Transverse colon (tissue), 4 donors: ENCODE results near the gene MBD5. TPM values are rescaled to one million over a fixed set of nuclear protein-coding genes. Genes with fewer than 3 reads are reported as not detected.

ENCODE experiments used
- DNase-seq: peaks from one replicate; pipeline ENCODE4 v3.0.0-alpha.2; 2019
- H3K27ac ChIP-seq, 4 donors: fragments of 200-600 bp; sonication (generic); 2 replicates each; pipeline ENCODE4 v1.5.1; 2016 to 2018; ENCODE audit warnings: inconsistent platforms in 4 of 4
- H3K27me3 ChIP-seq: fragments of 200-600 bp; sonication (generic); 2 replicates; pipeline ENCODE4 v1.5.1; 2017; ENCODE audit warnings: inconsistent platforms
- H3K36me3 ChIP-seq, 4 donors: fragments of 200-600 bp; sonication (generic); 2 replicates each; pipeline ENCODE4 v1.5.1; 2017 to 2019; ENCODE audit warnings: inconsistent platforms in 4 of 4
- H3K4me1 ChIP-seq, 4 donors: fragments of 200-600 bp; sonication (generic); 2 replicates each; pipeline ENCODE4 v1.5.1; 2017 to 2020; ENCODE audit warnings: inconsistent platforms in 4 of 4
- H3K4me3 ChIP-seq, 4 donors: fragments of 200-600 bp; sonication (generic); 1 replicate in 1 of 4; 2 replicates in 3 of 4; pipeline versions ENCODE4 v1.5.1 to v1.6.1; 2017 to 2019; ENCODE audit warnings: inconsistent platforms in 4 of 4
- H3K9me3 ChIP-seq, 2 donors: fragments of 200-600 bp; sonication (generic); 2 replicates each; pipeline ENCODE4 v1.5.1; 2017 to 2019; ENCODE audit warnings: inconsistent platforms in 2 of 2
- EP300 ChIP-seq: sonication (generic); formaldehyde crosslinking; IDR thresholded peaks from one replicate; pipeline ENCODE4 v1.6.1; 2017; ENCODE audit warnings: antibody characterized with exemption, low read depth
- POLR2A ChIP-seq: fragments of 450-650 bp; IDR thresholded peaks from one replicate; pipeline ENCODE4 v1.6.1; 2016; ENCODE audit warnings: antibody characterized with exemption, mild to moderate bottlenecking, moderate library complexity
- POLR2AphosphoS5 ChIP-seq, 3 donors: sonication (generic); formaldehyde crosslinking; IDR thresholded peaks; one replicate each; pipeline ENCODE4 v1.6.1; 2016; ENCODE audit warnings: antibody characterized with exemption in 3 of 3
- WGBS, 2 donors: methylation state at CpG; one replicate each; pipeline ENCODE4 v1.1.5; 2018; ENCODE audit warnings: low coverage in 1 of 2; 5-methylcytosine and 5-hydroxymethylcytosine counted together
- in situ Hi-C, 4 donors: fragments of 200-750 bp; cut with MboI; loops; one replicate each; pipeline versions ENCODE4 v1.15.0 to v1.15.1; 2017; ENCODE audit warnings: low sequenced_read_pairs in 3 of 4, low pct_ligation_motif_present in 1 of 4, low pct_unique_long_range_greater_than_20kb in 1 of 4
- intact Hi-C: fragments of 100-400 bp; cut with DNase I; formaldehyde crosslinking; loops from one replicate; pipeline ENCODE4 v1.15.1; 2023; ENCODE audit warnings: low total_unique reads
- total RNA-seq, 4 donors: library from RNA; depleted of rRNA; stranded (reverse); fragments of >200 nt; gene quantifications; one replicate each; pipeline ENCODE4 v1.1.0, GENCODE V29; 2016
- TF ChIP-seq, protein P1 (sequence below), 5 experiments: fragments of 200-600 bp in 3 of 5; fragments of 450-650 bp in 2 of 5; sonication (generic) in 3 of 5; IDR thresholded peaks; 1 replicate in 2 of 5; 2 replicates in 3 of 5; pipeline ENCODE4 v1.5.1; 2016 to 2017; ENCODE audit warnings: antibody characterized with exemption in 5 of 5, inconsistent platforms in 3 of 5, mild to moderate bottlenecking in 2 of 5, moderate library complexity in 1 of 5

MBD5 gene
- total RNA-seq, 4 donors from 2014 or later: 29.9 to 67.3 (median 52.6) TPM

DNA sequence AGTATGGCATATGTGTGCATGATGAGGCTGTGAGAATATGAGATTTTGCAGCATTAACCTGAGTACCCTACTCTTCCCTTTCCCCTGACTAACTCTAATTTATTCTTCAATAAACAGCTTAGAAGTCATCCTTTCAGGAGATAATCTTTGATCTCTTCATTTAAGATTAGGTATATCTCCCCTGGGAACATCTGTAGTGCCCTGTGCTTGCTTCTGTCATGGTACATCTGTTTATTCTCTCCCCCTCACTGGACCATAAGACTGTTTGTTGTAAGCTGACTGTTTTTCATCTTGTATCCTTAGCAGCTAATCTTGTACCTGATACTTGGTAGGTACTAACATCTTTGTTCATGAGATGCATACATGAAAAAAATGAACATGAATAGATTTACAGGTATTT is 83.1 kb downstream of the MBD5 start:
- Histone ChIP-seq H3K27me3 (no peaks in the 10 kb centered on the region), H3K36me3 (no peaks in the 10 kb centered on the region), H3K27ac (no peak overlapping the region), H3K4me3 (no peak overlapping the region), H3K4me1 (no peaks in the 10 kb centered on the region), H3K9me3 (no peaks in the 10 kb centered on the region)
- intact Hi-C loops (no loop called here), in situ Hi-C loops (no loop called here)
- DNase-seq: no peak
- TF ChIP-seq, protein P1, sequence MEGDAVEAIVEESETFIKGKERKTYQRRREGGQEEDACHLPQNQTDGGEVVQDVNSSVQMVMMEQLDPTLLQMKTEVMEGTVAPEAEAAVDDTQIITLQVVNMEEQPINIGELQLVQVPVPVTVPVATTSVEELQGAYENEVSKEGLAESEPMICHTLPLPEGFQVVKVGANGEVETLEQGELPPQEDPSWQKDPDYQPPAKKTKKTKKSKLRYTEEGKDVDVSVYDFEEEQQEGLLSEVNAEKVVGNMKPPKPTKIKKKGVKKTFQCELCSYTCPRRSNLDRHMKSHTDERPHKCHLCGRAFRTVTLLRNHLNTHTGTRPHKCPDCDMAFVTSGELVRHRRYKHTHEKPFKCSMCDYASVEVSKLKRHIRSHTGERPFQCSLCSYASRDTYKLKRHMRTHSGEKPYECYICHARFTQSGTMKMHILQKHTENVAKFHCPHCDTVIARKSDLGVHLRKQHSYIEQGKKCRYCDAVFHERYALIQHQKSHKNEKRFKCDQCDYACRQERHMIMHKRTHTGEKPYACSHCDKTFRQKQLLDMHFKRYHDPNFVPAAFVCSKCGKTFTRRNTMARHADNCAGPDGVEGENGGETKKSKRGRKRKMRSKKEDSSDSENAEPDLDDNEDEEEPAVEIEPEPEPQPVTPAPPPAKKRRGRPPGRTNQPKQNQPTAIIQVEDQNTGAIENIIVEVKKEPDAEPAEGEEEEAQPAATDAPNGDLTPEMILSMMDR (IDR thresholded peaks at IDR 0.05): no peak
- TF ChIP-seq POLR2A: no peak
- TF ChIP-seq EP300: no peak
- TF ChIP-seq POLR2AphosphoS5 (IDR thresholded peaks at IDR 0.05): no peak

DNA sequence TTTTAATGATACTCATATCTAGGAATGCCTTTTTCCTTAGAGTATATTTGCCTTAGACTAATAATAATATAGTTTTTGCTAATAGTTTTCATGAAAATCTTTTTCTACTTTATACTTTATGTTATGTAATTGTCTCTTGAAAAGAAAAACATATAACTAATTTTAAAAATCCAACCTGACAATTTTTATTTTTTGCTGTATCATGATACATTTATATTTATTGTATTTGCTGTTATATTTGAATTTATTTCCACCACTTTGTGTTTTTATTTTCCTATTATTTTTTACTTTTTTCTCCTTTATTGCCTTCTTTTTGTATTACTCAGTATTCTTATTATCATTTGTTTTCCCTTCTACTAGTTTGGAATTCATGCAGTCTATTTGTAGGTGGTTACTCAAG is 85.4 kb downstream of the MBD5 start:
- in situ Hi-C loops: no loop called here
- no peak for TF ChIP-seq POLR2AphosphoS5 (IDR thresholded peaks at IDR 0.05)
- TF ChIP-seq POLR2A: no peak
- TF ChIP-seq EP300: no peak
- TF ChIP-seq, protein P1 (IDR thresholded peaks at IDR 0.05): no peak
- Histone ChIP-seq H3K9me3 (no peaks in the 10 kb centered on the region), H3K27ac (no peak overlapping the region), H3K4me3 (no peak overlapping the region), H3K36me3 (no peaks in the 10 kb centered on the region), H3K4me1 (no peaks in the 10 kb centered on the region), H3K27me3 (no peaks in the 10 kb centered on the region)
- no peak for DNase-seq
- intact Hi-C loops: no loop called here

DNA sequence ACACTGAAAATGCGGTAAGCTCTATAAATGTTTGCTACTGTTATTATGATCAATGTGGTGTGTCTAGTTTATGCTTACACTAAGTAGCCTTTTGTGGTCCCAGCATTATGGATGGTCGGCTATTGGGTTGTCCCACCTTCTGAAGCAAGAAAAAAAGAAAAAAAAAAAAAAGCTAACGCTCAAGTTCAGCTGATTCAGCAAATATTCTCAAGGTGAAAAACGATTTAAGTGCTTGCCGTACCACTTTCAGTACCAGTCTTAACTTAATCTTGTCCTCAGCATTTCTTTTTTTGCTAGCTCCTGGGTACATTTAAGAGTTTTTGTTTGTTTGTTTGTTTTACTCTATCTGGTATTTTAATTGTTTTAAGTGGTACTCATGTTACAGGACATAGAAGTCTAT is 87.5 kb downstream of the MBD5 start:
- H3K27ac ChIP-seq: no peak overlapping the region
- TF ChIP-seq POLR2A: no peak
- TF ChIP-seq POLR2AphosphoS5 (IDR thresholded peaks at IDR 0.05): no peak
- TF ChIP-seq EP300: no peak
- TF ChIP-seq, protein P1 (IDR thresholded peaks at IDR 0.05): no peak
- no peaks in the 10 kb centered on the region for H3K36me3 ChIP-seq
- intact Hi-C loops (no loop called here), in situ Hi-C loops (no loop called here)
- WGBS, 2 donors: 94 to 100% methylated on average over 4 to 5 of the region's 5 CpGs
- no peak for DNase-seq
- no peaks in the 10 kb centered on the region for H3K9me3 ChIP-seq
- no peaks in the 10 kb centered on the region for H3K4me1 ChIP-seq
- H3K27me3 ChIP-seq: no peaks in the 10 kb centered on the region
- H3K4me3 ChIP-seq: no peak overlapping the region

DNA sequence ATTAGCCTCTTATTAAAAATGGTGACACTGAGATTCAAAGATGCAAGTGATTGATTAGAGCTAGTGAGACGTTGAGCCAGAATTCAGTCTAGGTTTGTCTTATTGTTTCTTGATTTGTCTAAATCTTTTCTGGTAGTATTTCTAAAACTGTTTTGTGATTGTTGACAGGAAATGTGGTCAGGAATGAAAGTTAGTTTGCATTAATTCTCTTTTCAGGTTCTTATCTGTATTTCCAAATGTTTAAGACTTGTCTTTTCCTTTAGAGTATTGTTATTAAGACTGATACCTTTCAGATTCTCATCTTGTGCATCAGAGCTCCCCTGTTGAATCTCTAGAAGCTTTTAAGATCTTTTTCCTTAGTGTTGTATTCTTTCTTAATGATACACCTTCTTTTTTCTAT is 89.3 kb downstream of the MBD5 start:
- H3K9me3 ChIP-seq: no peaks in the 10 kb centered on the region
- in situ Hi-C loops: no loop called here
- no peaks in the 10 kb centered on the region for H3K36me3 ChIP-seq
- H3K27ac ChIP-seq: no peak overlapping the region
- WGBS, 2 donors: 56 to 58% methylated on average over 1 of the region's 1 CpG
- DNase-seq: no peak
- intact Hi-C loops: no loop called here
- H3K4me1 ChIP-seq: no peaks in the 10 kb centered on the region
- H3K4me3 ChIP-seq: no peak overlapping the region
- no peaks in the 10 kb centered on the region for H3K27me3 ChIP-seq
- TF ChIP-seq, protein P1 (IDR thresholded peaks at IDR 0.05): no peak
- TF ChIP-seq POLR2AphosphoS5 (IDR thresholded peaks at IDR 0.05) (no peak), POLR2A (no peak), EP300 (no peak)
